H1 (cell line): Measurements from ENCODE around the gene TEX35. TPM values are rescaled to one million over a fixed set of nuclear protein-coding genes. Genes with fewer than 3 reads are reported as not detected.

Experiments used
- BACH1 ChIP-seq: IDR thresholded peaks from 2 replicates; pipeline ENCODE4 v1.6.1; 2012; ENCODE audit warnings: low read length, improper control_type of control experiment
- KDM5A ChIP-seq: fragments of 200-600 bp; IDR thresholded peaks from 2 replicates; pipeline ENCODE4 v1.7.1; 2012; ENCODE audit warnings: mild to moderate bottlenecking, low read length, inconsistent platforms, mixed read lengths
- POU5F1 ChIP-seq: IDR thresholded peaks from 2 replicates; pipeline ENCODE4 v1.6.1; 2011; ENCODE audit warnings: low read depth, mild to moderate bottlenecking, low read length, moderate library complexity
- ZNF274 ChIP-seq: IDR thresholded peaks from 2 replicates; pipeline ENCODE4 v1.7.0; 2012; ENCODE audit warnings: low read length, borderline replicate concordance; ENCODE audit errors: extremely low read depth
- polyA plus RNA-seq, 7 experiments: library from polyadenylated mRNA; depleted of rRNA in 3 of 7; stranded (reverse) in 5 of 7; unstranded in 2 of 7; fragments of >200 nt in 5 of 7; fragments of 200-250 nt in 2 of 7; gene quantifications; 1 replicate in 5 of 7; 2 replicates in 1 of 7; 4 replicates in 1 of 7; pipeline versions ENCODE4 v1.2.1 to v1.2.3, GENCODE V29; 2011 to 2013; ENCODE audit warnings: missing spikeins in 2 of 7, mixed read lengths in 2 of 7
- total RNA-seq: library from RNA; stranded (reverse); fragmentation: NEBNext Ultra II Directional; extraction: Animal tissue kit (Norgen Biotek cat#: 25700); gene quantifications from 2 replicates; pipeline ENCODE4 v1.2.1, GENCODE V29; 2021
- TF ChIP-seq, protein P1 (sequence below): IDR thresholded peaks from 2 replicates; pipeline ENCODE4 v1.6.1; 2012; ENCODE audit warnings: inconsistent platforms

Gene TEX35
- total and polyA plus RNA-seq, 2 of the 8 experiments (the other 6 are each of a cell fraction or from before 2014, with no cell fraction given): 0.03 TPM; not detected in 1

DNA sequence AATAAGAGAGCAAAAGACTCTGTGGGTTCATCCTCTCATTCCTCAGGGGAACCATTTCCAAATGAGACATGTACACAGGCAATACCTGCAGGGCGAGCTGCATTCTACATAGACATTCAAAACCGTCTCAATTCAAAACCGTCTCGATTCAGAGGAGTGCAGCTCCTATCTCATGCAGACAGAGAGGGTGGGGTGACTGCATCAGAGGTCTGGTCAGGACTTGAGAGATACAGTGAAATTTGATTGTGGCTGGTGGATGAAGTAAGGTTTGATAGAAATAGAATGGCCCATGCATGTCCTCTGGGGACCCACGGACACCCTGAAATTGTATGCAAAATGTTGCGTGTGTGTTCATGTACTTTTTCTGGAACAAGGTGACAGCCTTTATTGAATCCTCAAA lies 27.3 kb downstream of the TEX35 start (continued):
- TF ChIP-seq, protein P1, sequence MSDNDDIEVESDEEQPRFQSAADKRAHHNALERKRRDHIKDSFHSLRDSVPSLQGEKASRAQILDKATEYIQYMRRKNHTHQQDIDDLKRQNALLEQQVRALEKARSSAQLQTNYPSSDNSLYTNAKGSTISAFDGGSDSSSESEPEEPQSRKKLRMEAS: no peak
- TF ChIP-seq KDM5A (no peak), ZNF274 (no peak), BACH1 (no peak), POU5F1 (no peak)
- TF ChIP-seq, all 59 proteins: peak for 0
